B cell (primary cell): ENCODE data around the gene RANBP3.

Experiments
- EZH2 ChIP-seq: IDR thresholded peaks from 2 replicates; pipeline ENCODE4 v1.6.1; 2012; ENCODE audit warnings: borderline replicate concordance, low read depth, mild to moderate bottlenecking, moderate library complexity, low read length; ENCODE audit not compliant: insufficient read depth, poor library complexity, severe bottlenecking
- TF ChIP-seq, protein P1 (sequence below): fragments of 200-600 bp; IDR thresholded peaks from one replicate; pipeline ENCODE4 v1.8.0; 2022; ENCODE audit warnings: antibody characterized with exemption, mild to moderate bottlenecking

DNA sequence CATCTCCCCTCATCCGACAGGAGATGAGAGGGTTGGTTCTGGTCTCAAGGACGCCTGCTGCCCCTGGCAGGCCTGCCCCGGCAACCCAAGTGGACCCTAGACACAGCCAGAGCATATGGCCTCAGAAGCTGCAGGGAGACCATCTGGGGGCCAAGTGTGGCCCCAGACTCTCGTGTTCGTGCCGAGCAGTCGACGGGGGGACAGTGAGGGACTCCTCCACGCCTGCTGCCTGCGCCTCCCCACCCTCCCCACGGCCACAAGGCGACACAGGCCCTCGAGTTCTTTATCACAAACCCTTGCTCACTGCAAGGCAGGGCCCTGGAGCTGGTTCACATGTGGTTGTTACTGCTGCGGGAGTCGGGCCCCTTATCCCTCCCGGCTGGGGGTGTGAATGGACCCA, 54.6 kb downstream of the RANBP3 start:
- TF ChIP-seq, protein P1, sequence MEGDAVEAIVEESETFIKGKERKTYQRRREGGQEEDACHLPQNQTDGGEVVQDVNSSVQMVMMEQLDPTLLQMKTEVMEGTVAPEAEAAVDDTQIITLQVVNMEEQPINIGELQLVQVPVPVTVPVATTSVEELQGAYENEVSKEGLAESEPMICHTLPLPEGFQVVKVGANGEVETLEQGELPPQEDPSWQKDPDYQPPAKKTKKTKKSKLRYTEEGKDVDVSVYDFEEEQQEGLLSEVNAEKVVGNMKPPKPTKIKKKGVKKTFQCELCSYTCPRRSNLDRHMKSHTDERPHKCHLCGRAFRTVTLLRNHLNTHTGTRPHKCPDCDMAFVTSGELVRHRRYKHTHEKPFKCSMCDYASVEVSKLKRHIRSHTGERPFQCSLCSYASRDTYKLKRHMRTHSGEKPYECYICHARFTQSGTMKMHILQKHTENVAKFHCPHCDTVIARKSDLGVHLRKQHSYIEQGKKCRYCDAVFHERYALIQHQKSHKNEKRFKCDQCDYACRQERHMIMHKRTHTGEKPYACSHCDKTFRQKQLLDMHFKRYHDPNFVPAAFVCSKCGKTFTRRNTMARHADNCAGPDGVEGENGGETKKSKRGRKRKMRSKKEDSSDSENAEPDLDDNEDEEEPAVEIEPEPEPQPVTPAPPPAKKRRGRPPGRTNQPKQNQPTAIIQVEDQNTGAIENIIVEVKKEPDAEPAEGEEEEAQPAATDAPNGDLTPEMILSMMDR: no peak
- TF ChIP-seq EZH2: no peak
